ENCODE measurements around the gene ALG1. TPM values are rescaled to one million over a fixed set of nuclear protein-coding genes. Genes with fewer than 3 reads are reported as not detected.

ALG1 gene
- total RNA-seq, 1 experiment from 2014 or later, result 23.4 TPM

Other genes starting within 250 kb of the ALG1 start
- gene GLYR1, start 224.6 kb upstream of the ALG1 start, total RNA-seq (2014; rRNA removed; shearing (Covaris generic); ENCODE audit: low replicate concordance), result 23.4 and 45.8 TPM in 2 replicates
- 21.7 and 27.3 TPM in 2 replicates for gene UBN1, start 224.4 kb upstream of the ALG1 start, total RNA-seq (2014; rRNA removed; shearing (Covaris generic); ENCODE audit: low replicate concordance)
- not detected in 2 replicates for gene PPL, start 134.7 kb upstream of the ALG1 start, total RNA-seq (2014; rRNA removed; shearing (Covaris generic); ENCODE audit: low replicate concordance)
- gene SEC14L5, start 113.5 kb upstream of the ALG1 start, total RNA-seq (2014; rRNA removed; shearing (Covaris generic); ENCODE audit: low replicate concordance), result not detected in 2 replicates
- 12.6 and 19.3 TPM in 2 replicates for gene NAGPA, start 37.9 kb upstream of the ALG1 start, total RNA-seq (2014; rRNA removed; shearing (Covaris generic); ENCODE audit: low replicate concordance)
- gene C16orf89, start 5.9 kb upstream of the ALG1 start, total RNA-seq (2014; rRNA removed; shearing (Covaris generic); ENCODE audit: low replicate concordance), result not detected in 2 replicates
- gene EEF2KMT, start 26.0 kb downstream of the ALG1 start, total RNA-seq (2014; rRNA removed; shearing (Covaris generic); ENCODE audit: low replicate concordance), result 16.6 and 17.6 TPM in 2 replicates

All from Karpas-422 (cell line).